ENCODE measurements around the gene ALDH1L2. TPM values are rescaled to one million over a fixed set of nuclear protein-coding genes. Genes with fewer than 3 reads are reported as not detected.

ALDH1L2 gene
- total and polyA plus RNA-seq, 10 donors = 0.07 to 10.4 (median 3.2) TPM

DNA sequence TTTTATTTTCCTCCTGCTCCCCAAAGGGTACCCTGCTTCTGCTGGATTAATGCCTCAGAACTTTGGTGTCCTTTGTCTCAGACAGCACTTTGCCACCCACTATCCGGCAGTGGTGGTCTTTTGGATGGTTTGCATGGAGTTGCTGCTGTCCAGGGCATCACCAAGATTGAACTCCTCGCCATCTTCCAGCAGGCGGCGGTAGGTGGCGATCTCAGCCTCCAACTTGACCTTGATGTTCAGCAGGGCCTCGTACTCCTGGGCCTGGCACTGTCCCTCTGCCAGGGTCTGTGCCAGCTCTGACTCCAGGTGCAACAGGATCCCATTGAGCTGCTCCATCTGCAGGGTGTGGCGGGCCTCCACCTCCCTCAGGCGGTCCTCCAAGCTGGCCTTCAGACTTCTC is 107.6 kb downstream of the ALDH1L2 start:
- H3K36me3 ChIP-seq = no peaks in the 10 kb centered on the region
- H3K4me1 ChIP-seq = peaks cover 0 to 18% (median 0%) of the 10 kb centered on the region in 6 donors
- no peak overlapping the region for H3K4me3 ChIP-seq
- 81 to 91% (median 88%) methylated on average over 8 of the region's 8 CpGs for WGBS, 5 donors
- TF ChIP-seq POLR2AphosphoS5 (IDR thresholded peaks at IDR 0.05) = no peak
- TF ChIP-seq, protein P1, sequence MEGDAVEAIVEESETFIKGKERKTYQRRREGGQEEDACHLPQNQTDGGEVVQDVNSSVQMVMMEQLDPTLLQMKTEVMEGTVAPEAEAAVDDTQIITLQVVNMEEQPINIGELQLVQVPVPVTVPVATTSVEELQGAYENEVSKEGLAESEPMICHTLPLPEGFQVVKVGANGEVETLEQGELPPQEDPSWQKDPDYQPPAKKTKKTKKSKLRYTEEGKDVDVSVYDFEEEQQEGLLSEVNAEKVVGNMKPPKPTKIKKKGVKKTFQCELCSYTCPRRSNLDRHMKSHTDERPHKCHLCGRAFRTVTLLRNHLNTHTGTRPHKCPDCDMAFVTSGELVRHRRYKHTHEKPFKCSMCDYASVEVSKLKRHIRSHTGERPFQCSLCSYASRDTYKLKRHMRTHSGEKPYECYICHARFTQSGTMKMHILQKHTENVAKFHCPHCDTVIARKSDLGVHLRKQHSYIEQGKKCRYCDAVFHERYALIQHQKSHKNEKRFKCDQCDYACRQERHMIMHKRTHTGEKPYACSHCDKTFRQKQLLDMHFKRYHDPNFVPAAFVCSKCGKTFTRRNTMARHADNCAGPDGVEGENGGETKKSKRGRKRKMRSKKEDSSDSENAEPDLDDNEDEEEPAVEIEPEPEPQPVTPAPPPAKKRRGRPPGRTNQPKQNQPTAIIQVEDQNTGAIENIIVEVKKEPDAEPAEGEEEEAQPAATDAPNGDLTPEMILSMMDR (IDR thresholded peaks at IDR 0.05 in 8 of 11, conservative IDR thresholded peaks at IDR 0.05 in 3 of 11) = no peak
- TF ChIP-seq POLR2A (IDR thresholded peaks at IDR 0.05) = no peak
- no peaks in the 10 kb centered on the region for H3K27me3 ChIP-seq (replicated peaks in 1 of 7)
- DNase-seq = no peak
- H3K27ac ChIP-seq = no peak overlapping the region
- intact Hi-C loops (cut with DNase I; ENCODE audit: low total_unique reads) = no loop called here
- no peaks in the 10 kb centered on the region for H3K9me3 ChIP-seq

DNA sequence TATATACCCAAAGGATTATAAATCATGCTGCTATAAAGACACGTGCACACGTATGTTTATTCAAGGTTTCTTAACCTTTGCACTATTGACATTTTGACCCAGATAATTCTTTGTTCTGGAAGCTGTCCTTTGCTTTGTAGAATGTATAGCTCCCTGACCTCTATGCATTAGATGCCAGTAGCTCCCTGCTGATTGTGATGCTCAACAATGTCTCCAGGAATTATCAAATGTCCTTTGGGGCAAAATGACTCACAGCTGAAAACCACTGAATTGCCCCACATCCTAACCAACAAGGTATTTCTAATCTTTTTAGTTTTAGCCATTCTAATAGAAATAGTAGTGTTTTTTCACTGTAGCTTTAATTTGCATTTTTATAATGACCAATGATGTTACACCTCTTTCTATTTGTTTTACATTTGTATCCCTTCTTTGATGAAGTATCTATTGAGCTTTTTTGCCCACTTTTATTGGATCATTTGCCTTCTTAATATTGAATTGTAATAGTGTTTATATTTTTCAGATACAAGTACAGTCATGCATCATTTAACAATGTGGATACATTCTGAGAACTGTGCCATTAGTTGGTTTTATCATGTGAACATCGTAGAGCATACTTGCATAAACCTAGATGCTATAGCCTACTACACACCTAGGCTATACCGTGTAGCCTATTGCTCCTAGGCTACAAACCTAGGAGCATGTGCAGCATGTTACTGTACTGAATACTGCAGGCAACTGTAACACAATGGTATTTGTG is 108.5 kb downstream of the ALDH1L2 start:
- no peaks in the 10 kb centered on the region for H3K27me3 ChIP-seq (replicated peaks in 1 of 7)
- peaks cover 0 to 18% (median 0%) of the 10 kb centered on the region in 6 donors for H3K4me1 ChIP-seq
- no peaks in the 10 kb centered on the region for H3K36me3 ChIP-seq
- intact Hi-C loops (cut with DNase I; ENCODE audit: low total_unique reads) = no loop called here
- WGBS, 5 donors = 67 to 86% (median 76%) methylated on average over 4 of the region's 4 CpGs
- TF ChIP-seq, protein P1 (IDR thresholded peaks at IDR 0.05 in 8 of 11, conservative IDR thresholded peaks at IDR 0.05 in 3 of 11) = no peak
- no peak for TF ChIP-seq POLR2AphosphoS5 (IDR thresholded peaks at IDR 0.05)
- no peak for TF ChIP-seq POLR2A (IDR thresholded peaks at IDR 0.05)
- no peaks in the 10 kb centered on the region for H3K9me3 ChIP-seq
- DNase-seq = no peak
- H3K27ac ChIP-seq = no peak overlapping the region
- H3K4me3 ChIP-seq = no peak overlapping the region

DNA sequence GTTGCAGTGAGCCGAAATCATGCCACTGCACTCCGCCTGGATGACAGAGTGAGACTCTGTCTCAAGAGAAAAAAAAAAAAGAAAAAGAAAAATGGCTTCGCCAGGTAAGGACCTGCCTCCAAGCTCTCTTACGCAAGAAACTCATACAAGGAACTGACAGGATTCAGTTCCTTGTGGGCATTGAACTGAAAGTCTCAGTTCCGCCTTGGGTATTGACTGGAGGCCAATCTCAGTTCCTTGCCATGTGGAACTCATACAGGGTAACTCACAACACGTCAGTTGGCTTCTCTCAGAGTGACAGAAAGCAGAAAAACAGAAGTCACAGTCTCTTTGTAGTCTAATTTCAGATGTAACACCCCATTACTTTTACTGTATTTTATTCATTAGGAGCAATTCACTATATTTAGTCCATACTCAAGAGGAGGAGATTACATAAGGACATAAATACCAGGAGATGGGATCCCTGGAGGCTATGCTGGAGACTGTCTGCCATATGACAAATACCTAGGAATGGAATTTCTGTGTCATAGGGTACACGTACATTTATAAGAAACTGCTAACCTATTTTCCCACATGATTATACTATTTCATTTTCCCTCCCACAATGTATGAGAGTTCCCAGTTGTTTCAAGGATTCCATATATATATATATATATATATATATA is 109.5 kb downstream of the ALDH1L2 start:
- no peaks in the 10 kb centered on the region for H3K9me3 ChIP-seq
- H3K27ac ChIP-seq = peak overlapping the region in 5 of 8 donors; percentile 6 to 74 (median 57)
- H3K27me3 ChIP-seq (replicated peaks in 1 of 7) = no peaks in the 10 kb centered on the region
- no peak for DNase-seq
- no peaks in the 10 kb centered on the region for H3K36me3 ChIP-seq
- TF ChIP-seq POLR2A (IDR thresholded peaks at IDR 0.05) (no peak), POLR2AphosphoS5 (IDR thresholded peaks at IDR 0.05) (peak in 1 of 3 donors; percentile 77)
- TF ChIP-seq, protein P1 (IDR thresholded peaks at IDR 0.05 in 8 of 11, conservative IDR thresholded peaks at IDR 0.05 in 3 of 11) = no peak
- peaks cover 0 to 18% (median 0%) of the 10 kb centered on the region in 6 donors for H3K4me1 ChIP-seq
- H3K4me3 ChIP-seq = no peak overlapping the region
- WGBS, 5 donors = 56 to 74% (median 66%) methylated on average over 7 of the region's 7 CpGs
- intact Hi-C loops (cut with DNase I; ENCODE audit: low total_unique reads) = no loop called here

DNA sequence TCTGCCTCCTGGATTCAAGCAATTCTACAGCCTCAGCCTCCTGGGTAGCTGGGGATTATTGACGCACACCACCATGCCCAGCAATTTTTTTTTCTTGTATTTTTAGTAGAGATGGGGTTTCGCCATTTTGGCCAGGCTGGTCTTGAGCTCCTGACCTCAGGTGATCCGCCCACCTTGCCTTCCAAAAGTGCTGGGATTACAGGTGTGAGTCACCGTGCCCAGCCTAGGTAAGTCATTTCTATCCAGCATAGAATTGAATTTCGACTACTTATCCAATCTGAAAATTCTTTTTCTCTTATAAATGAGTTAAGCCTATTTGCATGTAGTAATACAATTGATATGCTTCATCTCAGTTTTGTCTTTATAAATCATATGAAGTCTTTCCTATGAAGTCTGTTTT is 111.0 kb downstream of the ALDH1L2 start:
- TF ChIP-seq, protein P1 (IDR thresholded peaks at IDR 0.05 in 8 of 11, conservative IDR thresholded peaks at IDR 0.05 in 3 of 11) = no peak
- no peak for TF ChIP-seq POLR2AphosphoS5 (IDR thresholded peaks at IDR 0.05)
- TF ChIP-seq POLR2A (IDR thresholded peaks at IDR 0.05) = no peak
- no peaks in the 10 kb centered on the region for H3K36me3 ChIP-seq
- intact Hi-C loops (cut with DNase I; ENCODE audit: low total_unique reads) = no loop called here

More for the DNA sequence above, 111.0 kb downstream of the ALDH1L2 start:
- H3K4me3 ChIP-seq = no peak overlapping the region
- no peaks in the 10 kb centered on the region for H3K27me3 ChIP-seq (replicated peaks in 1 of 7)
- peaks cover 0 to 18% (median 0%) of the 10 kb centered on the region in 6 donors for H3K4me1 ChIP-seq
- no peak overlapping the region for H3K27ac ChIP-seq
- DNase-seq = no peak
- 91 to 97% (median 92%) methylated on average over 5 of the region's 5 CpGs for WGBS, 5 donors
- no peaks in the 10 kb centered on the region for H3K9me3 ChIP-seq
